Testis (tissue), 2 donors: ENCODE data around the gene ROBO1.

Source experiments
- POLR2A ChIP-seq: fragments of 450-650 bp; IDR thresholded peaks from one replicate; pipeline ENCODE4 v1.6.1; 2017; ENCODE audit warnings: antibody characterized with exemption, mild to moderate bottlenecking, moderate library complexity
- TF ChIP-seq, protein P1 (sequence below), 3 experiments: fragments of 450-650 bp in 2 of 3; fragments of 200-600 bp in 1 of 3; sonication (generic) in 1 of 3; IDR thresholded peaks; one replicate each; pipeline ENCODE4 v1.5.1; 2016 to 2019; ENCODE audit warnings: antibody characterized with exemption in 3 of 3, mild to moderate bottlenecking in 2 of 3, moderate library complexity in 1 of 3

DNA sequence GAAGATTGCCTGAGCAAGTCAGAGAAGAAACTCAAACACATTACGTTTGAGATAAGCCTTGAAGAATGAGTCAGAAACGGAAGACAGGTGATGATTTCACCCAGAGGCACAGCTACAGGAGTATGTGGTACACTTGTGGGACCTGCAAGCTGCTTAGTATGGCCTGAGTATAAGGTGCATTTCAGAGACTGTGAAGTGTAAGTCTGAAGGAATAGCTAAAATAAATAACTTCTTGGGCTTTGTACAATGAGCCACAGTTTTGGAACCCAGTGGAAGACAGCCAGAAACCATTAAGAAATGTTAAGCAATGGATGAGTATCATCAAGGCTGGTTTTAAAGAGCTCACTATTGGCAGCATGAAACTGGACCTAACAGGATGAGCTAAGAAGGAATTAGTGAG is 826.2 kb downstream of the ROBO1 start:
- TF ChIP-seq, protein P1, sequence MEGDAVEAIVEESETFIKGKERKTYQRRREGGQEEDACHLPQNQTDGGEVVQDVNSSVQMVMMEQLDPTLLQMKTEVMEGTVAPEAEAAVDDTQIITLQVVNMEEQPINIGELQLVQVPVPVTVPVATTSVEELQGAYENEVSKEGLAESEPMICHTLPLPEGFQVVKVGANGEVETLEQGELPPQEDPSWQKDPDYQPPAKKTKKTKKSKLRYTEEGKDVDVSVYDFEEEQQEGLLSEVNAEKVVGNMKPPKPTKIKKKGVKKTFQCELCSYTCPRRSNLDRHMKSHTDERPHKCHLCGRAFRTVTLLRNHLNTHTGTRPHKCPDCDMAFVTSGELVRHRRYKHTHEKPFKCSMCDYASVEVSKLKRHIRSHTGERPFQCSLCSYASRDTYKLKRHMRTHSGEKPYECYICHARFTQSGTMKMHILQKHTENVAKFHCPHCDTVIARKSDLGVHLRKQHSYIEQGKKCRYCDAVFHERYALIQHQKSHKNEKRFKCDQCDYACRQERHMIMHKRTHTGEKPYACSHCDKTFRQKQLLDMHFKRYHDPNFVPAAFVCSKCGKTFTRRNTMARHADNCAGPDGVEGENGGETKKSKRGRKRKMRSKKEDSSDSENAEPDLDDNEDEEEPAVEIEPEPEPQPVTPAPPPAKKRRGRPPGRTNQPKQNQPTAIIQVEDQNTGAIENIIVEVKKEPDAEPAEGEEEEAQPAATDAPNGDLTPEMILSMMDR (IDR thresholded peaks at IDR 0.05): no peak
- TF ChIP-seq POLR2A: no peak
